GM03348 (cell line): ENCODE data around the gene HOXA10.

Source experiments
- DNase-seq: peaks from one replicate; pipeline ENCODE4 v3.0.0; 2012; ENCODE audit warnings: low spot score

HOXA10 gene

GRCh38 chr7:27179030-27179429 lies 4.9 kb upstream of the HOXA10 start:
- no peak for DNase-seq

- no peak for DNase-seq
Observed at GRCh38 chr7:27178366-27178765, 4.2 kb upstream of the HOXA10 start.

- no peak for DNase-seq
Observed at GRCh38 chr7:27177795-27178320, 3.7 kb upstream of the HOXA10 start.

GRCh38 chr7:27176962-27177794 lies 3.1 kb upstream of the HOXA10 start:
- no peak for DNase-seq

- DNase-seq: no peak
Observed at GRCh38 chr7:27176524-27176845, 2.4 kb upstream of the HOXA10 start.

GRCh38 chr7:27175626-27176523 lies 1.8 kb upstream of the HOXA10 start:
- DNase-seq: peak; percentile 43

GRCh38 chr7:27174874-27175625 lies 930 bp upstream of the HOXA10 start:
- peak; percentile 43 for DNase-seq

GRCh38 chr7:27173511-27173955 lies 587 bp downstream of the HOXA10 start:
- DNase-seq: peak; percentile 44

GRCh38 chr7:27172823-27173510 lies 1.2 kb downstream of the HOXA10 start:
- DNase-seq: peak; percentile 83

- peak; percentile 32 for DNase-seq
Observed at GRCh38 chr7:27172315-27172774, 1.8 kb downstream of the HOXA10 start.

GRCh38 chr7:27171637-27172314 lies 2.3 kb downstream of the HOXA10 start:
- DNase-seq: no peak

GRCh38 chr7:27171325-27171636 lies 2.8 kb downstream of the HOXA10 start:
- peak; percentile 37 for DNase-seq

GRCh38 chr7:27170426-27171324 lies 3.4 kb downstream of the HOXA10 start:
- no peak for DNase-seq

GRCh38 chr7:27169658-27170425 lies 4.3 kb downstream of the HOXA10 start:
- peak; percentile 37 for DNase-seq

- peak; percentile 38 for DNase-seq
Observed at GRCh38 chr7:27168265-27168947, 5.7 kb downstream of the HOXA10 start.

GRCh38 chr7:27167916-27168264 lies 6.2 kb downstream of the HOXA10 start:
- DNase-seq: peak; percentile 35

GRCh38 chr7:27166531-27167505 lies 7.3 kb downstream of the HOXA10 start:
- DNase-seq: peak; percentile 76
